ENCODE measurements around the gene ASPDH. TPM values are rescaled to one million over a fixed set of nuclear protein-coding genes. Genes with fewer than 3 reads are reported as not detected.

The ASPDH gene
- total RNA-seq, 1 experiment from 2014 or later: not detected

GRCh38 chr19:50552540-50552939 lies 38.8 kb upstream of the ASPDH start:
- no peaks in the 10 kb centered on the region for H3K36me3 Mint-ChIP-seq
- ChIA-PET CTCF (interaction anchor here (6.7 kb wide), 1 partner anchor 13 kb away, joined by 200 read pairs; no protein-coding TSS in a partner anchor), POLR2A (no interaction called here)
- H3K27ac Mint-ChIP-seq: no peak overlapping the region
- peak overlapping the region; percentile 91 for H3K4me3 Mint-ChIP-seq
- no peak for DNase-seq (ENCODE audit: low spot score)
- ATAC-seq: no peak
- no peak for TF ChIP-seq USF1 (CRISPR knock-in tag; IDR thresholded peaks at IDR 0.05)
- TF ChIP-seq, protein P1, sequence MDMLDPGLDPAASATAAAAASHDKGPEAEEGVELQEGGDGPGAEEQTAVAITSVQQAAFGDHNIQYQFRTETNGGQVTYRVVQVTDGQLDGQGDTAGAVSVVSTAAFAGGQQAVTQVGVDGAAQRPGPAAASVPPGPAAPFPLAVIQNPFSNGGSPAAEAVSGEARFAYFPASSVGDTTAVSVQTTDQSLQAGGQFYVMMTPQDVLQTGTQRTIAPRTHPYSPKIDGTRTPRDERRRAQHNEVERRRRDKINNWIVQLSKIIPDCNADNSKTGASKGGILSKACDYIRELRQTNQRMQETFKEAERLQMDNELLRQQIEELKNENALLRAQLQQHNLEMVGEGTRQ (CRISPR knock-in tag; IDR thresholded peaks at IDR 0.05): no peak
- no peak for TF ChIP-seq KAT7 (CRISPR knock-in tag; IDR thresholded peaks at IDR 0.05; ENCODE audit: borderline replicate concordance)
- no peak for TF ChIP-seq ZNF671 (CRISPR knock-in tag; IDR thresholded peaks at IDR 0.05)
- TF ChIP-seq RELA (CRISPR knock-in tag; IDR thresholded peaks at IDR 0.05; ENCODE audit: borderline replicate concordance): no peak
- TF ChIP-seq E2F1 (CRISPR knock-in tag; IDR thresholded peaks at IDR 0.05): no peak
- no peak for TF ChIP-seq AR (CRISPR knock-in tag; IDR thresholded peaks at IDR 0.05)
- no peak for TF ChIP-seq SP1 (CRISPR knock-in tag; conservative IDR thresholded peaks at IDR 0.05)
- TF ChIP-seq PRRX2 (CRISPR knock-in tag; IDR thresholded peaks at IDR 0.05): no peak
- TF ChIP-seq TEAD4 (CRISPR knock-in tag; IDR thresholded peaks at IDR 0.05): no peak
- no peaks in the 10 kb centered on the region for H3K9me3 Mint-ChIP-seq
- peaks cover 22% of the 10 kb centered on the region for H3K4me1 Mint-ChIP-seq
- peaks cover 66% of the 10 kb centered on the region for H3K27me3 Mint-ChIP-seq (ENCODE audit: low read depth)

GRCh38 chr19:50551715-50552187 lies 38.0 kb upstream of the ASPDH start:
- H3K27me3 Mint-ChIP-seq (ENCODE audit: low read depth): peaks cover 62% of the 10 kb centered on the region
- peak overlapping the region; percentile 91 for H3K4me3 Mint-ChIP-seq
- no peaks in the 10 kb centered on the region for H3K9me3 Mint-ChIP-seq
- no peaks in the 10 kb centered on the region for H3K36me3 Mint-ChIP-seq
- TF ChIP-seq ZSCAN18 (CRISPR knock-in tag; IDR thresholded peaks at IDR 0.05): no peak
- no peak for TF ChIP-seq ZNF532 (CRISPR knock-in tag; IDR thresholded peaks at IDR 0.05; ENCODE audit: borderline replicate concordance)
- no peak for TF ChIP-seq ZNF121 (CRISPR knock-in tag; IDR thresholded peaks at IDR 0.05)
- peaks cover 29% of the 10 kb centered on the region for H3K4me1 Mint-ChIP-seq
- ATAC-seq (no peak), DNase-seq (ENCODE audit: low spot score) (no peak)
- ChIA-PET CTCF (interaction anchor here (1.7 kb wide), 1 partner anchor 14 kb away, joined by 10 read pairs; no protein-coding TSS in a partner anchor), POLR2A (no interaction called here)
- H3K27ac Mint-ChIP-seq: no peak overlapping the region

All from WTC11 (cell line).